Activated T-helper 1 cell treated with anti-CD3 and anti-CD28 coated beads, Interleukin-12 subunit alpha, Interleukin-12 subunit beta, Interleukin-2, Interleukin-4 antibody, amounts not matched to agents 30 ng/mL and 10 ng/mL and 1 ng/mL, durations not matched to agents 14 hours and 24 hours and 36 hours (primary cell): ENCODE data around the gene TAAR1. TPM values are rescaled to one million over a fixed set of nuclear protein-coding genes. Genes with fewer than 3 reads are reported as not detected.
A peak's percentile ranks its signal among the peaks of the same experiment; 100 is the strongest.
"Not testable (repeated sequence)": the region's sequence is repeated elsewhere in the genome, so short reads cannot be mapped to it uniquely, and the experiment has no call there.

Experiments
- DNase-seq: peaks from one replicate; pipeline ENCODE4 v3.0.0; 2021; ENCODE audit warnings: low spot score
- H3K27ac Mint-ChIP-seq: one replicate; pipeline ENCODE4 v1.8.0; 2021; ENCODE audit warnings: mild to moderate bottlenecking, mixed read lengths
- H3K27me3 Mint-ChIP-seq: one replicate; pipeline ENCODE4 v1.8.0; 2022; ENCODE audit warnings: mild to moderate bottlenecking, moderate library complexity, mixed read lengths; ENCODE audit not compliant: insufficient read depth
- H3K36me3 Mint-ChIP-seq: one replicate; pipeline ENCODE4 v1.8.0; 2021; ENCODE audit warnings: low read depth, mixed read lengths
- H3K4me1 Mint-ChIP-seq: one replicate; pipeline ENCODE4 v1.8.0; 2021; ENCODE audit warnings: low read depth, mixed read lengths
- H3K4me3 Mint-ChIP-seq: one replicate; pipeline ENCODE4 v1.8.0; 2021; ENCODE audit warnings: mild to moderate bottlenecking, moderate library complexity, mixed read lengths
- H3K9me3 Mint-ChIP-seq: one replicate; pipeline ENCODE4 v1.8.0; 2021; ENCODE audit warnings: mixed read lengths
- intact Hi-C: fragments of 100-400 bp; cut with micrococcal nuclease; formaldehyde crosslinking; loops from one replicate; pipeline ENCODE4 v1.15.1; 2024
- total RNA-seq: library from RNA; stranded (reverse); gene quantifications from 2 replicates; pipeline ENCODE4 v1.2.3, GENCODE V29; 2022

The TAAR1 gene
- total RNA-seq, 1 donor from 2014 or later = not detected

DNA sequence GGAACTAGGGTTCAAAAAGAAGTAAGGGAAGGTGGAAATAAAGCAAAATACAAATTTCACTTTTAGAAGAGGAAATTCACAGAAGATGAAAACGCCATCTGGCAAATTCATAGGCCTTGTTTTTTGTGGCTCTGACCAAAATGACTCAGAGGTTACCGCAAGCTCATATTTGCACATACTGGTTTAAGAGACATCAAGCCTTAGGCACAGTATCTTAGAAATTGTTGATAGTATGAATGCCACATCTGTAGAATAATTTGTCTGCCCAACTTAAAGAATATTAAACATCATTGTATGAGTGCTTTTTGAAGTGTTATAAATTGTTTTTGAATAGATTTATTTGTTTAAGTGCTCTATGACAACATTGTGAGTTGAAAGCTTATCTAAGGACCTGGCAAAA lies 10.6 kb downstream of the TAAR1 start:
- H3K9me3 Mint-ChIP-seq = no peaks in the 10 kb centered on the region
- H3K4me1 Mint-ChIP-seq = no peaks in the 10 kb centered on the region
- no peak overlapping the region for H3K4me3 Mint-ChIP-seq
- H3K36me3 Mint-ChIP-seq = no peaks in the 10 kb centered on the region
- intact Hi-C loops = no loop called here
- no peak overlapping the region for H3K27ac Mint-ChIP-seq
- DNase-seq = peak; percentile 3
- peaks cover 11% of the 10 kb centered on the region for H3K27me3 Mint-ChIP-seq

DNA sequence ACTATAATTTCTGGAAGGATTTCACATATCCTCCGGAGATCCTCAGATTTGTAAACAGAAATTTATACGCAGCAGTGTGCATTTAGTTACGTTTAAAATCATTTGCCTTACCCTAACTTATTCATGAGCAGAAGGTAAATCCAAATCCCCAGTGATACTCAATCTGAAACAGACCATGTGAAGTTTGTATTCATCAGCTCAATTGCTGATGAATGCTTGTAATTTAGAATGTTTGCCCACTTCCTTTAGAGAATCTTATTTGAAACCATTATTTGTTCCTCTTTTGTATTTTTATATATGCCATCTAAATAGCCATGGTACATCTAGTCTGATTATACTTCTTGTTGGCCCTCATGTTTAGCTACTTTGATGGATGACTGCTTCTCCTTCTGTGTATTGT lies 15.4 kb downstream of the TAAR1 start:
- H3K9me3 Mint-ChIP-seq = no peaks in the 10 kb centered on the region
- H3K4me3 Mint-ChIP-seq = no peak overlapping the region
- H3K4me1 Mint-ChIP-seq = no peaks in the 10 kb centered on the region
- H3K27me3 Mint-ChIP-seq = peaks cover 11% of the 10 kb centered on the region
- DNase-seq = no peak
- no peak overlapping the region for H3K27ac Mint-ChIP-seq
- intact Hi-C loops = no loop called here
- no peaks in the 10 kb centered on the region for H3K36me3 Mint-ChIP-seq

DNA sequence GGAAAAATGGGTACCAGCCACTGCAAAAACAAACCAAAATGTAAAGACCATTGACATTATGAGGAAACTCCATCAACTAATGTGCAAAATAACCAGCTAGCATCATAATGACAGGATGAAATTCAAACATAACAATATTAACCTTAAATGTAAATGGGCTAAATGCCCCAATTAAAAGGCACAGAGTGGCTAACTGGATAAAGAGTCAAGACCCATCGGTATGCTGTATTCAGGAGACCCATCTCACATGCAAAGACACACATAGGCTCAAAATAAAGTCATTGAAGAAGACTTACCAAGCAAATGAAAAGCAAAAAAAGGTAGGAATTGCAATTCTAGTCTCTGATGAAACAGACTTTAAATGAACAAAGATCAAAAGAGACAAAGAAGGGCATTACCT lies 21.8 kb downstream of the TAAR1 start:
- H3K27ac Mint-ChIP-seq, H3K4me3 Mint-ChIP-seq, H3K9me3 Mint-ChIP-seq, H3K36me3 Mint-ChIP-seq, DNase-seq, intact Hi-C loops, H3K4me1 Mint-ChIP-seq: not testable (repeated sequence)
- peaks cover 20% of the 10 kb centered on the region for H3K27me3 Mint-ChIP-seq

DNA sequence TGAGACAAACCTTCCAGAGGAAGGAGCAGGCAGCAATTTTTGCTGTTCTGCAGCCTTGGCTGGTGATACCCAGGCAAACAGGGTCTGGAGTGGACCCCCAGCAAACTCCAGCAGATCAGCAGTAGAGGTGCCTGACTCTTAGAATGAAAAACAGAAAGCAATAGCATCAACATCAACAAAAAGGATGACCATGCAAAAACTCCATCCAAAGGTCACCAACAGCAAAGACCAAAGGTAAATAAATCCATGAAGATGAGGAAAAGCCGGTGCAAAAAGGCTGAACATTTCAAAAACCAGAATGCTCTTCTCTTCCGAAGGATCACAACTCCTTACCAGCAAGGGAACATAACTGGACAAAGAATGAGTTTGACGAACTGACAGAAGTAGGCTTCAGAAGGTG lies 23.1 kb downstream of the TAAR1 start:
- intact Hi-C loops, H3K9me3 Mint-ChIP-seq, H3K36me3 Mint-ChIP-seq, DNase-seq, H3K4me3 Mint-ChIP-seq, H3K4me1 Mint-ChIP-seq, H3K27ac Mint-ChIP-seq: not testable (repeated sequence)
- H3K27me3 Mint-ChIP-seq = peaks cover 24% of the 10 kb centered on the region

DNA sequence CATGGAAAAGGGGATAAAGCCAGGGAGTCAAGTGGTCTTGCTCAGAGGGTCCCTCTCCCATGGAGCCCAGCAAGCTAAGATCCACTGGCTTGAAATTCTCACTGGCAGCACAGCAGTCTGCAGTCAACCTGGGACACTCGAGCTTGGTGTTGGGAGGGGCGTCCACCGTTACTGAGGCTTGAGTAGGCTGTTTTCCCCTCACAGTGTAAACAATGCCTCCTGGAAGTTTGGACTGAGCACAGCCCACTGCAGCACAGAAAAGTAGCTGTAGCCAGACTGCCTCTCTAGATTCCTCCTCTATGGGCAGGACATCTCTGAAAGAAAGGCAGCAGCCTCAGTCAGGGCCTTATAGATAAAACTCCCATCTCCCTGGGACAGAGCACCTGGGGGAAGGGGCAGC lies 23.7 kb downstream of the TAAR1 start:
- H3K27ac Mint-ChIP-seq, H3K4me1 Mint-ChIP-seq, H3K4me3 Mint-ChIP-seq, DNase-seq, intact Hi-C loops, H3K36me3 Mint-ChIP-seq, H3K9me3 Mint-ChIP-seq: not testable (repeated sequence)
- H3K27me3 Mint-ChIP-seq = peaks cover 22% of the 10 kb centered on the region

DNA sequence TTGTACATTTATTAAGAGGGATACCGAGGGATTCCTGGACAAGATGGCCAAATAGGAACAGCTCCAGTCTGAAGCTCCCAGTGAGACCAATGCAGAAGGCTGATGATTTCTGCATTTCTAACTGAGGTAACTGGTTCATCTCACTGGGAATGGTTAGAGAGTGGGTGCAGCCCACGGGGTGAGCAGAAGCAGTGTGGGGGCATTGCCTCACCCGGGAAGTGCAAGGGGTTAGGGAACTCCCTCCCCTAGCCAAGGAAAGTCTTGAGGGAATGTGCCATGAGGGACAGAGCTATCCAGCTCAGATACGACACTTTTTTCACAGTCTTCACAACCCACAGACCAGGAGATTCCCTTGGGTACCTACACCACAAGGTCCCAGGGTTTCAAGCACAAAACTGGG lies 24.2 kb downstream of the TAAR1 start:
- no peaks in the 10 kb centered on the region for H3K9me3 Mint-ChIP-seq
- H3K27me3 Mint-ChIP-seq = peaks cover 21% of the 10 kb centered on the region
- H3K27ac Mint-ChIP-seq = no peak overlapping the region
- H3K4me3 Mint-ChIP-seq = no peak overlapping the region
- DNase-seq = no peak
- H3K4me1 Mint-ChIP-seq = no peaks in the 10 kb centered on the region
- intact Hi-C loops = no loop called here
- H3K36me3 Mint-ChIP-seq = no peaks in the 10 kb centered on the region

DNA sequence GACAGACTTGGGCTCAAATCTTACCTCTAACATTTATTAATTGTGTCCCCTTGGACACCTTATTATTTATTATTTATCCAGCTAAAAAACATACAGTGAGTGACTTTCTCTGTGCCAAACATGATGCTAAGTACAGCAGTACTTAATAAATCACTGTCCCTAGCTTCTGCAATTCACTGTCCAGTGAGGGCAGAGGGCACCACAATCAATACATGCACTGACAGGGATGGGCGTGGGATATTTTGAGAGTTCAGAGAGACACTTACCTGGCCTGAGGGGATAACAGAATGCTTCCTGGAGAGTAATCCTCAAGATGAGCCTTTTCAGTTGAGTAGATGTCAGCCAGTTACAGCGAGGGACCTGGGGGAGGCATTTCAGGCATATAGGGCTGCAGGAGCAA lies 25.6 kb downstream of the TAAR1 start:
- intact Hi-C loops = no loop called here
- H3K9me3 Mint-ChIP-seq = no peaks in the 10 kb centered on the region
- no peak for DNase-seq
- no peak overlapping the region for H3K27ac Mint-ChIP-seq
- H3K4me3 Mint-ChIP-seq = no peak overlapping the region
- H3K36me3 Mint-ChIP-seq = no peaks in the 10 kb centered on the region
- H3K27me3 Mint-ChIP-seq = peaks cover 24% of the 10 kb centered on the region
- no peaks in the 10 kb centered on the region for H3K4me1 Mint-ChIP-seq

DNA sequence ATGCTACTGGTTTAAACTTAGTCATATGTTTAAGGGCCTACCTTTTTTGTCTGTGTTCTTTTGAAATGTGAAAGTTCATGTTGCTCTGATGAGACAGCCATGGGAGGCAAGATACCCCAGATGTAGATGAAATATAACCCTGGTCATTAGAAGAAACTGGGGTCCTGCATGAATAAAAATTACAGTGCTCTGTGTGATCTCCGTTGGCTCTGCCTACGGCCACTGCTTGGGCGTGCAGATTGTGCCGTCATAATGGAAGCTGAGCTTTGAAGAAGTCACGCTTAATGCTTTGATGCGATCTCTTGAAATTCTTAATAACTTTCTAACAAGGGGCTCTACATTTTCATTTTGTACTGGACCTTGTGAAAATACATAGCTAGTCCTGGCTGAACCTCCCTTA lies 34.8 kb downstream of the TAAR1 start, which contains the start of gene TAAR2:
TAAR2 (minus strand) TSS at position 101 of the 400 bp plus-strand sequence; CDS start at position 101, 0 bp downstream.
- Mint-ChIP-seq H3K36me3 (no peaks in the 10 kb centered on the region), H3K4me1 (no peaks in the 10 kb centered on the region), H3K27me3 (peaks cover 16% of the 10 kb centered on the region), H3K27ac (no peak within 1 kb of the TSS), H3K9me3 (no peaks in the 10 kb centered on the region), H3K4me3 (no peak within 1 kb of the TSS)
- no peak for DNase-seq
- intact Hi-C loops = no loop called here

DNA sequence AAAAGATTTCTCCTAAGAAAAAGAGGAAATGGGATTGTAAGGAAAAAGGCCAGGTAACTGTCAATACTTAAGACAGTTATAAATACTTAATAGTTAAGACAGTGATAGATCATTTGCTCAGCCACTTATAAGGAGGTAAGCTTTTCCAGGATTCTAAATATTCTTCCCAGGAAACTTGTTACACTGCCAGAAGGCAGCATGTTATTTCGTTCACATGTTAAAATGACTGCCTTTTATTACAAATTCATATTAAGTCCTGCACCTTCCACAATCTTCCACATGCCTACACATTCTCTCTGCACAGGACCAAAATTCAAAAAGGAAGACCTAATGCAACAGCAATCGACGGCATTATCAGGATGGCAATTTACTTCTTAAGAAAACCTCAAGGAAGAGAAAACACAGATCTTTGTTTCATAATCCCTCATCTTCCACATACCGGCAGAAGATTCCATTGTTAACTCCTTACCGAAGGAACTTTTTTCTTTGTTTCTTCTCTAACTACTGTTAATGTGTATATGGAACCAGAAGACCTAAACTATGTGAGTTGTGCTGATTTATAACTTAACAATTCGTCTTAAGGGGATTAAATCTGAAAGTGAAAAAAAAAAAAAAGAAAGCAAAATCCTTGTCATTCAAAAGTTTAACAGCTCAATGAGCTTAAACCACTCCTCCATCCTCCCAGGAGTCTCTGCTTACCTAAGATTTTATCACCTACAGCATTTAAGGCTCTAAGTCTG lies 35.7 kb downstream of the TAAR1 start:
- intact Hi-C loops = no loop called here
- Mint-ChIP-seq H3K9me3 (no peaks in the 10 kb centered on the region), H3K4me3 (no peak overlapping the region), H3K4me1 (no peaks in the 10 kb centered on the region), H3K27ac (no peak overlapping the region), H3K27me3 (peaks cover 19% of the 10 kb centered on the region), H3K36me3 (no peaks in the 10 kb centered on the region)
- DNase-seq = no peak

DNA sequence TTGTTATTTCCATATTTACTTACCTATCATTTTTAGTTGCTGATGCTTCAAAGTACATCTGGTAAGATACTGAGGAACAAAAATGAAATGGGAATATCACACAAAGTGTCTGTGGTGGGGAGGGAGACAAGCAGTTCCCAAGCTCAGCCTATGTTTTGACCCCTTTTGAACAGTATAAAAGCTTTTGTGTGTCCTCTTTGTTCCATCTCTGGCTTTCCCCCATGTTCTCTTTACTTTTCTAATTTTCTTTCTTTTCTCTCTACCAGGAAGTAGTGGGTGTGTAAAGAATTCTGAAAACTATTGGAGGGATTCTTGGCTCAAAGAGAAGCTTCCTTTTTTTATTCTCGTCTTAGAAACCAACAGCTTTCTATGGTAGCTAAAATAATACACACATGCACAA lies 42.3 kb downstream of the TAAR1 start:
- intact Hi-C loops = no loop called here
- H3K9me3 Mint-ChIP-seq = no peaks in the 10 kb centered on the region
- H3K4me1 Mint-ChIP-seq = peaks cover 4% of the 10 kb centered on the region
- peaks cover 10% of the 10 kb centered on the region for H3K27me3 Mint-ChIP-seq
- H3K4me3 Mint-ChIP-seq = no peak overlapping the region
- no peak for DNase-seq
- no peaks in the 10 kb centered on the region for H3K36me3 Mint-ChIP-seq
- H3K27ac Mint-ChIP-seq = no peak overlapping the region

DNA sequence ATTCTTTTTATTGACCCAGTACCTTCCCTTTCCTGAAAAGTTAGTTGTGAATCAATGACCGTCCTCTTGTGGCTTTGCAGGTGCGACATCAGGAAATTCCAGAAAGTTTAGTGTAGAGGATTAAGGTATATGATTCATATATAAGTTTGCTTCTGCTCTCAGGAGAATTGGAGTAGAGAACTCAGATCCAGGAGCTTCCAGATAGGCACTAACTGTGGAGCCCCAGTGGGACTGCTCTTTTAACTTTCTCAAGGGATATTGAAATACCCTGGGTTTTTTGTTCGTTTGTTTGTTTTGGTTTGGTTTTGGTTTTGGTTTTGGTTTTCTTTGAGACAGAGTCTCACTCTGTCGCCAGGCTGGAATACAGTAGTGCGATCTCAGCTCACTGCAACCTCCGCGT lies 44.4 kb downstream of the TAAR1 start:
- no peaks in the 10 kb centered on the region for H3K9me3 Mint-ChIP-seq
- intact Hi-C loops = no loop called here
- H3K27me3 Mint-ChIP-seq = peaks cover 8% of the 10 kb centered on the region
- peak overlapping the region; percentile 28 for H3K4me3 Mint-ChIP-seq
- H3K36me3 Mint-ChIP-seq = no peaks in the 10 kb centered on the region
- H3K27ac Mint-ChIP-seq = no peak overlapping the region
- no peak for DNase-seq
- H3K4me1 Mint-ChIP-seq = peaks cover 4% of the 10 kb centered on the region

DNA sequence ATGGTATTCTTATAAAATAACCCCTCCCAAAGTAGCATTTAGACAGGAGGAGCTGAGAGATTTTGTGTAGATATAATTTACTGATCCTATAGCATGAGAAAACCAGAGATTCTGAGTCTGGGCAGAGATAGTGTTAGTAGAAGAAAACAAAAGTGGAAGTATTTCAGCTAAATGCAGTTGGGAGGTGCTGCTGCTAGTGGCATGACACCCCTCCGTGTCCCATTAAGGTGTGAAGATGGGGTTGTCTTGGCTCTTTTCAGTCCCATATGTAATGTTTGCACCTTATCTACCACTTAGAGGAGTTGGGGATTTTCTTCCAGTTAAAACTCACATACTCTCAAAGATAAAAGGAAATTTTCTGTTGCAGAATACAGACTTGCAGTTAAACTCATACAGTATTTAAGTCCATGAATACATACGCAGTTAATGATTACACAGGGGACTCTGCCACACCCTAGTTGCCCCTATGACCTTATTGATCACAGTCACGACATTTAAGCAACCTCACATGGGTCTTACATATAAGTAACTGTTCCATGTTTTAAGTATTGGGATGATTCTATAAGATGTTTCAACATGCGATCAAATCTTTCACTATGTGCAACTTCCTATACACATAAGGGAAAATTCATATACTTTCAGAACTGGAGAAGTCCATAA lies 46.4 kb downstream of the TAAR1 start:
- intact Hi-C loops = no loop called here
- H3K4me3 Mint-ChIP-seq = no peak overlapping the region
- no peaks in the 10 kb centered on the region for H3K36me3 Mint-ChIP-seq
- no peaks in the 10 kb centered on the region for H3K9me3 Mint-ChIP-seq
- H3K27ac Mint-ChIP-seq = no peak overlapping the region
- peaks cover 4% of the 10 kb centered on the region for H3K4me1 Mint-ChIP-seq
- peaks cover under 1% of the 10 kb centered on the region for H3K27me3 Mint-ChIP-seq
- DNase-seq = no peak

DNA sequence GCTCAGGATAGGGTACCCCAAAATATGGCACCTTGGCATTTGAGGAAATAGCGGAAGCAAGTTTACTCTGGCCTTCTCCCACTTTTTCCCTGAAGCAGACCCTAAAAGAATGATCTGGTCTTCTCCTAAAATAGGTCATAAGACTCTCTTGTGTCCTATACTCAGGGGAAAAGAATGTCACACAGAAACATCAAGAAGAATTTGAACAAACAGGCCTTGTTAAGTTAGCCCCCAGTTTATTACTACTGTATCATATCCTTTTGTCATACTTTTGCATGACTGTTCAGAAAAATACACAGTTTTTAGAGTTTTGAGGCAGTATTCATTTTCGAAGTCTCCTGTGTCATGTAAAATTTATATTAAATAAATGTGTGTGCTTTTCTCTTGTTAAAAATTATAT lies 47.4 kb downstream of the TAAR1 start:
- no peaks in the 10 kb centered on the region for H3K9me3 Mint-ChIP-seq
- intact Hi-C loops = no loop called here
- DNase-seq = no peak
- H3K27me3 Mint-ChIP-seq = no peaks in the 10 kb centered on the region
- peaks cover 4% of the 10 kb centered on the region for H3K4me1 Mint-ChIP-seq
- no peaks in the 10 kb centered on the region for H3K36me3 Mint-ChIP-seq
- H3K4me3 Mint-ChIP-seq = no peak overlapping the region
- no peak overlapping the region for H3K27ac Mint-ChIP-seq
